ENCODE data around the gene CCDC47. TPM values are rescaled to one million over a fixed set of nuclear protein-coding genes. Genes with fewer than 3 reads are reported as not detected.

The CCDC47 gene
- total RNA-seq, 1 experiment from 2014 or later: 147 TPM

DNA sequence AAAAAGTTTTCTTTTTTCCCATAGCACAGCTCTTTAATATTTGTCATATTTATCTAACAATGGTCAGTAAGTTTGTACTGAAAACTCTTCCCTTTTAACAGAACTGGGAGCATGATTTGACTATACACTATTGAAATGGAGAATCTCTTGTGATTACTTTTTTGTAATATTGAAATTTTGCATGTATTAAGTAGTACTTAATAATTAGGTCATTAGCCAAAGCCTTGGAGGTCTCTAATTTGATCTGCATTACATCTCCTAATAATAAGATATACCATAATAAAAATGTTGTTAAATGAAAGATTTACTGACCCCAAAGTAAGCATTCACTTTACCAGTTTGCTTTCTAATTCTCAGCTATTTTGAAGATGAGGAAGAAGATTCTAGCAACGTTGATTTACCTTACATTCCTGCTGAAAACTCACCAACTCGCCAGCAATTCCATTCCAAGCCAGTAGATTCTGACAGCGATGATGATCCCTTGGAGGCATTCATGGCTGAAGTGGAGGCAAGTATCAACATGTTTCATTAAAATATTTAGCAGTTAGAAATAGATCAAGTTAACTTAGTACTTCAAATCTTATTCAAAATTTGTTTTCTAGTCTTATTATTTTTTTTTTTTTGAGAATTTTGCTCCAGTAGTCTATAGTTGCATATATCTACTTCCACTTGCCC is 18.8 kb upstream of the CCDC47 start:
- POLR2A ChIA-PET (ENCODE audit: unreplicated experiment): no interaction called here
- TF ChIP-seq EZH2phosphoT487 (IDR thresholded peaks at IDR 0.05; ENCODE audit: borderline replicate concordance, low read length): no peak
- Histone ChIP-seq H2AFZ (ENCODE audit: low read length) (no peak overlapping the region), H3K4me1 (ENCODE audit: insufficient read depth, low read length) (peaks cover 3% of the 10 kb centered on the region), H3K9ac (ENCODE audit: low read length) (no peak overlapping the region), H3K4me2 (ENCODE audit: low read length) (no peak overlapping the region), H3K9me3 (ENCODE audit: low read length) (no peaks in the 10 kb centered on the region), H3K79me2 (ENCODE audit: low read length) (peaks cover 65% of the 10 kb centered on the region), H4K20me1 (ENCODE audit: low read length) (peaks cover 8% of the 10 kb centered on the region; the same call in 1 of the 2 replicates), H3K36me3 (ENCODE audit: low read depth, low read length) (peaks cover 72% of the 10 kb centered on the region), H3K27ac (ENCODE audit: low read length) (no peak overlapping the region), H3K4me3 (ENCODE audit: low read length) (no peak overlapping the region), H3K27me3 (ENCODE audit: low read length) (no peaks in the 10 kb centered on the region), H3F3A (ENCODE audit: low read length, unreplicated experiment) (no peaks in the 10 kb centered on the region), H3K9me2 (replicated peaks; ENCODE audit: low read length) (no peaks in the 10 kb centered on the region)
- CTCF ChIA-PET: no interaction called here
- ATAC-seq (no peak), DNase-seq (no peak)
- intact Hi-C loops (cut with micrococcal nuclease): no loop called here
- no TSS peak for BruUV-seq (replicated peaks)

GRCh38 chr17:63790057-63790456 is 16.7 kb upstream of the CCDC47 start:
- BruUV-seq (replicated peaks): no TSS peak
- H3K79me2 ChIP-seq (ENCODE audit: low read length): peaks cover 78% of the 10 kb centered on the region
- ChIA-PET CTCF (no interaction called here), POLR2A (ENCODE audit: unreplicated experiment) (no interaction called here)
- H3K4me2 ChIP-seq (ENCODE audit: low read length): no peak overlapping the region
- TF ChIP-seq EZH2 (IDR thresholded peaks at IDR 0.05; ENCODE audit: low read length, unreplicated experiment) (no peak), CTCF (conservative IDR thresholded peaks at IDR 0.05; ENCODE audit: low read depth, low read length) (no peak), EZH2phosphoT487 (IDR thresholded peaks at IDR 0.05; ENCODE audit: borderline replicate concordance, low read length) (no peak)
- H4K20me1 ChIP-seq (ENCODE audit: low read length): peaks cover 14% of the 10 kb centered on the region
- no peaks in the 10 kb centered on the region for H3K9me2 ChIP-seq (replicated peaks; ENCODE audit: low read length)
- no peaks in the 10 kb centered on the region for H3K27me3 ChIP-seq (ENCODE audit: low read length)
- H3K9me3 ChIP-seq (ENCODE audit: low read length): no peaks in the 10 kb centered on the region
- no peak overlapping the region for H2AFZ ChIP-seq (ENCODE audit: low read length)
- no peak overlapping the region for H3K27ac ChIP-seq (ENCODE audit: low read length)
- H3F3A ChIP-seq (ENCODE audit: low read length, unreplicated experiment): no peaks in the 10 kb centered on the region
- no peak overlapping the region for H3K9ac ChIP-seq (ENCODE audit: low read length)
- H3K4me1 ChIP-seq (ENCODE audit: insufficient read depth, low read length): peaks cover 20% of the 10 kb centered on the region
- H3K4me3 ChIP-seq (ENCODE audit: low read length): no peak overlapping the region
- peaks cover 66% of the 10 kb centered on the region for H3K36me3 ChIP-seq (ENCODE audit: low read depth, low read length)
- DNase-seq (no peak), ATAC-seq (no peak)
- intact Hi-C loops (cut with micrococcal nuclease): no loop called here

DNA sequence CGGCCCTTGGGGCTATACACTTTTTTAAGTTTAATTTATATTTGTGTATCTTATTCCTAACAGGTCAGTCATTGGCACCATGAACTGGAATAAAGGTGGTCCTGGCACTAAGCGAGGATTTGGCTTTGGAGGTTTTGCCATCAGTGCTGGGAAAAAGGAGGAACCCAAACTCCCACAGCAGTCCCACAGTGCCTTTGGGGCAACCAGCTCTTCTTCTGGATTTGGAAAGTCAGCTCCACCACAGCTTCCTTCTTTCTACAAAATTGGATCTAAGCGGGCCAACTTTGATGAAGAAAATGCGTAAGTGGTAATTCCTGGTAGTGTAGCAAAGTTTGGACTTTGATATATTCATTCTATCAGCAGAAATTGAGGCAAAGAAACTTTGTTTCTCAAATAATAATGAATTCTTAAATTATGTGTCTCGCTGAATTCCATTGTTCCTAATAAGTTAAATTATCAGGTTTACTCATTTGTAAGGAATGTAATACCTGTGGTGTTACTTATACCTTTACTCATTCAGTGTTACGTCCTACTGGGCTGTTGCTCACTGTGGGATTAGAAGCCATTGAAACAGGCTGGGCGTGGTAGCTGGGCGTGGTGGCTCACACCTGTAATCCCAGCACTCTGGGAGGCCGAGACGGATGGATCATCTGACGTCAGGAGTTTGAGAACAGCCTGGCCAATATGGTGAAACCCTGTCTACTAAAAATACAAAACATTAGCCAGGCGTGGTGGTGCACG is 13.7 kb upstream of the CCDC47 start:
- H3K27ac ChIP-seq (ENCODE audit: low read length): peak overlapping the region; percentile 15
- no peak overlapping the region for H3K9ac ChIP-seq (ENCODE audit: low read length)
- no peaks in the 10 kb centered on the region for H3F3A ChIP-seq (ENCODE audit: low read length, unreplicated experiment)
- no peak overlapping the region for H3K4me2 ChIP-seq (ENCODE audit: low read length)
- peaks cover 49% of the 10 kb centered on the region for H3K4me1 ChIP-seq (ENCODE audit: insufficient read depth, low read length)
- H3K4me3 ChIP-seq (ENCODE audit: low read length): no peak overlapping the region
- CTCF ChIA-PET: no interaction called here
- peaks cover 39% of the 10 kb centered on the region for H4K20me1 ChIP-seq (ENCODE audit: low read length)
- POLR2A ChIA-PET (ENCODE audit: unreplicated experiment): interaction anchor here (0.6 kb wide), 1 partner anchor 55 kb away, joined by 3 read pairs; no protein-coding TSS in a partner anchor
- H3K9me2 ChIP-seq (replicated peaks; ENCODE audit: low read length): no peaks in the 10 kb centered on the region
- intact Hi-C loops (cut with micrococcal nuclease): no loop called here
- TF ChIP-seq CTCF (conservative IDR thresholded peaks at IDR 0.05; ENCODE audit: low read depth, low read length) (no peak), EZH2phosphoT487 (IDR thresholded peaks at IDR 0.05; ENCODE audit: borderline replicate concordance, low read length) (no peak), EZH2 (IDR thresholded peaks at IDR 0.05; ENCODE audit: low read length, unreplicated experiment) (no peak)
- ATAC-seq (no peak), DNase-seq (peak; percentile 46)
- H3K27me3 ChIP-seq (ENCODE audit: low read length): no peaks in the 10 kb centered on the region
- no TSS peak for BruUV-seq (replicated peaks)
- H2AFZ ChIP-seq (ENCODE audit: low read length): no peak overlapping the region
- H3K36me3 ChIP-seq (ENCODE audit: low read depth, low read length): peaks cover 58% of the 10 kb centered on the region
- no peaks in the 10 kb centered on the region for H3K9me3 ChIP-seq (ENCODE audit: low read length)
- H3K79me2 ChIP-seq (ENCODE audit: low read length): peaks cover 90% of the 10 kb centered on the region
